ENCODE results near the gene ANKRD23.
A peak's percentile ranks its signal among the peaks of the same experiment; 100 is the strongest.

The ANKRD23 gene

GRCh38 chr2:96830044-96830562, 13.7 kb downstream of the ANKRD23 start:
- DNase-seq (ENCODE audit: low spot score in 2 of 2), result no peak
- peaks cover 8% of the 10 kb centered on the region; the same call in 1 of the 2 replicates for H3K4me1 ChIP-seq
- in situ Hi-C loops (cut with MboI; ENCODE audit: low sequenced_read_pairs), result no loop called here
- peaks cover 71% of the 10 kb centered on the region for H3K36me3 ChIP-seq (replicated peaks)
- no peaks in the 10 kb centered on the region for H3K9me3 ChIP-seq
- no peaks in the 10 kb centered on the region for H3K27me3 ChIP-seq (ENCODE audit: low read depth)
- H3K4me3 ChIP-seq, result no peak overlapping the region

DNA sequence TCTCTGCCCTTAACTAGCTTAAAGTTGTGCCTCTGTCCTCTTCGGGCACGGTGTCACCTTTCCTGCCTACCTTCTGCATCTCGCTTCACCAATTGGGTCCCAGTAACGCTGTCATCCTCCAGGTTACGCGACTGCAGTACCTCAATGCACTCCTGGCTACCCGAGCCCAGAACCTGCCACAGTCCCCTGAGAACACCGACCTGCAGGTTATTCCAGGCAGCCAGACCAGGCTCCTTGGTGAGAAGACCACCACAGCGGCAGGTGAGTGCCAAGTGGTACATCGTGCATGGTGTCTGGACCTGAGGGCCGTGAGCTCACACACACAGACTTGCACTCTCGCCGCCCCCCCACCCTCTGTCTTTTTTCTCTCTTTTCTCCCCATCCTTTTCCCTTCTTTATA, 14.9 kb downstream of the ANKRD23 start:
- Histone ChIP-seq H3K4me3 (no peak overlapping the region), H3K36me3 (replicated peaks) (peaks cover 75% of the 10 kb centered on the region), H3K4me1 (peaks cover 8% of the 10 kb centered on the region; the same call in 1 of the 2 replicates), H3K9me3 (no peaks in the 10 kb centered on the region), H3K27me3 (ENCODE audit: low read depth) (no peaks in the 10 kb centered on the region)
- in situ Hi-C loops (cut with MboI; ENCODE audit: low sequenced_read_pairs), result no loop called here
- DNase-seq (ENCODE audit: low spot score in 2 of 2), result no peak

DNA sequence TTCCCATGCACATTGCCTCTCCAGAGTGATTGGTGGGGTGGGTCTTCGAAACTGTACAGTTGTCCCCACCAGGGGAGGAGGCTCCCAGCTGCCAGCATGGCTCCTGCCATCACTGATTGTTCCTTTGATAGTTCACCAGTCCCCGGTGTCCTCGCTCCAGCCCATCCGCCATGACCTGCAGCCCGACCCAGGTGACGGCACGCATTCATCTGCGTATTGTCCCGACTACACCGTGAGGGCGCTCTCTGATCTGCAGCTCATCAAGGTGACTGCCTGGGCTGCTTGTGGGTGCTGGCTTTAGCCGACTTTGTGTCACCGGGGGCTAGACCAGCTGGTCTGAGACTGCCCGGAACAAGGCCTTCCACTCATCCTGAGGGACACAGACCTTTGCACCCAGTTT, 15.4 kb downstream of the ANKRD23 start:
- Histone ChIP-seq H3K4me3 (no peak overlapping the region), H3K4me1 (peaks cover 8% of the 10 kb centered on the region; the same call in 1 of the 2 replicates), H3K27me3 (ENCODE audit: low read depth) (no peaks in the 10 kb centered on the region), H3K9me3 (no peaks in the 10 kb centered on the region), H3K36me3 (replicated peaks) (peaks cover 72% of the 10 kb centered on the region)
- in situ Hi-C loops (cut with MboI; ENCODE audit: low sequenced_read_pairs), result no loop called here
- DNase-seq (ENCODE audit: low spot score in 2 of 2), result no peak

DNA sequence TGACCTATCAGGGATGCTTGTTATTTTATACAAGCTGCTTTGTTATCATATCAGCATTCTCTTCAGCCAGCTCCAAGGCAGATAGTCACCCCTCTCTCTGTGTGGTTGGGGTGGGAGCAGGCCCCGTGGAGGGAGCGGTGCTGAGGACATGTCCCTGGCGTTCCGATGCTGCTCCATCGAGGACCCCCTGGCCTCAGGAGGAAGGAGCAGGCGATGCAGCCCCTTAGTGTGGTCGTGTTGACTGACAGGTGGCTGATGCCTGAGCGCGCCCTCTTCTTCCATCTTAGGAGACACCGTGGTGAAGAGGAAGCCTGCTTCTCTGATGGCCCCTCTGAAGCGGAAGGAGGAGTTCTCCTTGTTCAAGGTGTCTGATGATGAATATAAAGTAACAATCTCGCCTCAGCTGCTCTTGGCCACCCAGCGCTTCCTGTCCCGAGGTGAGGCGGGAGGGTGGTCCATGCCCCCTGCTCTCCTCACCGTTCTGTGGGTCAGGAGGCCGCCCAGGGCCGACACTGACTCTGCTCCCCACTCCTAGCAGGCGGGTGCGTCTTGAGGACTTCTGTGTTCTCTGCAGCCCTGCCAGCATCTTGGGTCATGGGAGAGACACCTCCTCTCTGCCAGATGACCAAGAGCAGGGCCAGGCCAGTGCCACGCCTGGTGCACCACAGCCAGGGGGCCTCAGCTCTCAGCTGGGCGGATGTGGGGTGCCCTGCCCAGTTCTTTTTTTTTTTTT, 17.1 kb downstream of the ANKRD23 start:
- Histone ChIP-seq H3K36me3 (replicated peaks) (peaks cover 59% of the 10 kb centered on the region), H3K4me3 (no peak overlapping the region), H3K9me3 (no peaks in the 10 kb centered on the region), H3K4me1 (no peaks in the 10 kb centered on the region), H3K27me3 (ENCODE audit: low read depth) (no peaks in the 10 kb centered on the region)
- no peak for DNase-seq (ENCODE audit: low spot score in 2 of 2)
- in situ Hi-C loops (cut with MboI; ENCODE audit: low sequenced_read_pairs), result no loop called here

GRCh38 chr2:96825057-96825456, 18.8 kb downstream of the ANKRD23 start:
- Histone ChIP-seq H3K4me3 (no peak overlapping the region), H3K4me1 (no peaks in the 10 kb centered on the region), H3K36me3 (replicated peaks) (peaks cover 43% of the 10 kb centered on the region), H3K9me3 (no peaks in the 10 kb centered on the region), H3K27me3 (ENCODE audit: low read depth) (no peaks in the 10 kb centered on the region)
- in situ Hi-C loops (cut with MboI; ENCODE audit: low sequenced_read_pairs), result no loop called here
- no peak for DNase-seq (ENCODE audit: low spot score in 2 of 2)

GRCh38 chr2:96824079-96824870, 19.5 kb downstream of the ANKRD23 start:
- H3K4me3 ChIP-seq, result no peak overlapping the region
- DNase-seq (ENCODE audit: low spot score in 2 of 2), result no peak
- H3K4me1 ChIP-seq, result no peaks in the 10 kb centered on the region
- H3K9me3 ChIP-seq, result no peaks in the 10 kb centered on the region
- peaks cover 41% of the 10 kb centered on the region for H3K36me3 ChIP-seq (replicated peaks)
- H3K27me3 ChIP-seq (ENCODE audit: low read depth), result no peaks in the 10 kb centered on the region
- in situ Hi-C loops (cut with MboI; ENCODE audit: low sequenced_read_pairs), result no loop called here

DNA sequence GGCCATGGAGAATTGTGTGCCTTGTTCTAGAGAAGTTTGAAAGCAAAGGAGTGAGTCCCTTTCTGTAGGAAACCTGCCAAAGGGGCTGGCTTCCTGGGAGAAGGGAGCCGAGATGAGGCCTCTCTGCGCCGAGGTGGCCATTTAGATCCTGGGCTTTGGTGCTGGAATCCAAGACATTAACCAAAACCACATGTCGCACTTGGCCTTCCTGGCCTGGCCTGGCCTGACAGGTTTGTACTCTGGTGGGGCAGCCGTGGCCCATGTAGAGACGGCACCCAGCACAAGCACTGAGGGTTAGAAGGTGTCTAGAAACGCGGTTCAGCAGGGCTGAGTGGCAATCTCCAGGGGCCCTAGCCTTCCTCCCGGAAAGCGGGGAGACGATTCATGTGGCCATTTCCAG, 20.6 kb downstream of the ANKRD23 start:
- Histone ChIP-seq H3K9me3 (no peaks in the 10 kb centered on the region), H3K4me3 (no peak overlapping the region), H3K36me3 (replicated peaks) (peaks cover 33% of the 10 kb centered on the region), H3K27me3 (ENCODE audit: low read depth) (no peaks in the 10 kb centered on the region), H3K4me1 (no peaks in the 10 kb centered on the region)
- no peak for DNase-seq (ENCODE audit: low spot score in 2 of 2)
- in situ Hi-C loops (cut with MboI; ENCODE audit: low sequenced_read_pairs), result no loop called here

DNA sequence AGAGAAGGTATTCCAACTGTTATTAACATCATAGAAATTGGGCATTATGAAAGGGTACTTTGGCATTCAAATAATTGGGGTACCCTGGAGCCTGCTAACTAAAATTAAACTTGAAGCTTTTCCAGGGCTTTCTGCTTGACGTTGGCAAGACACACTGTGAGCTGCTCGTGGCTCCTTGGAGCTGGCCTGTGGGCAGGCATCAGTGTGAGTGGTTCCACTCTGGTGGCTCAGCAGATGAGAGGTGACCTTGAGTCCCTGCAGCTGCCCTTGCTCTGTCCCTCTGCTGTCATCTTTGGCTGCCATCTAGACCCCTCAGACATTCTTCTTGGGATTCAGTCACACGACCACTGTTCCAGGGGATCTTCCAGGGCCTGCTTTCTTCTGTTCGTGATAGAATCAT, 21.0 kb downstream of the ANKRD23 start:
- Histone ChIP-seq H3K9me3 (no peaks in the 10 kb centered on the region), H3K4me3 (no peak overlapping the region), H3K4me1 (peaks cover 2% of the 10 kb centered on the region; the same call in 1 of the 2 replicates), H3K27me3 (ENCODE audit: low read depth) (no peaks in the 10 kb centered on the region), H3K36me3 (replicated peaks) (peaks cover 29% of the 10 kb centered on the region)
- in situ Hi-C loops (cut with MboI; ENCODE audit: low sequenced_read_pairs), result no loop called here
- no peak for DNase-seq (ENCODE audit: low spot score in 2 of 2)

DNA sequence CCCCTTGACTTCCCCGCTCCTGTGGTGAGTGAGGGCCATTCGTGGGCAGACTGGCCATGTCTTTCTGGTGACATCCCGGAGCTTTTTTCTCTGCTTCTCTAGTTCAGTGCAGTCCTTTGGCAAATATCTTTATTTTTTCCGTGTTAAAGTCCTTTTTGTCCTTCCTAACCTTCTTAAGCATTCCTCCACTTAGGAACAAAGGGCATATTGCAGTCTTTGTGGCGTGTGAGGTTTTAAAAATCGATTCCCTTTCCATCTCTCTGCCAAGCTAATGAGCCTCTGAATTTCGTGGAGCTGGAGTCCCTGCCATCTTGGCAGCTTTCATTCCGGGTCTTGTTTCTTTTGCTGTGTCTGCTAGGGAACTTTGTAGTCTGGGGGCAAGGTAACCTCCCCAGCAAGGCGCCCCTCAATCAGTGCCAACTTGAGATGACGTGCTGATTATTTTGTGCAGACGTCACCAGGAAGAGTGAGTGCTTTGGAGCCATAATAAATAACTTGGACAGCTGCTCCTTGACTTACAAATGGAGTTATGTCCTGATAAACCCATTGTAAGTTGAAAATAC, 22.6 kb downstream of the ANKRD23 start:
- DNase-seq (ENCODE audit: low spot score in 2 of 2), result no peak
- H3K9me3 ChIP-seq, result no peaks in the 10 kb centered on the region
- H3K36me3 ChIP-seq (replicated peaks), result peaks cover 19% of the 10 kb centered on the region
- H3K4me3 ChIP-seq, result no peak overlapping the region
- no peaks in the 10 kb centered on the region for H3K27me3 ChIP-seq (ENCODE audit: low read depth)
- in situ Hi-C loops (cut with MboI; ENCODE audit: low sequenced_read_pairs), result no loop called here
- peaks cover 4% of the 10 kb centered on the region; the same call in 1 of the 2 replicates for H3K4me1 ChIP-seq

DNA sequence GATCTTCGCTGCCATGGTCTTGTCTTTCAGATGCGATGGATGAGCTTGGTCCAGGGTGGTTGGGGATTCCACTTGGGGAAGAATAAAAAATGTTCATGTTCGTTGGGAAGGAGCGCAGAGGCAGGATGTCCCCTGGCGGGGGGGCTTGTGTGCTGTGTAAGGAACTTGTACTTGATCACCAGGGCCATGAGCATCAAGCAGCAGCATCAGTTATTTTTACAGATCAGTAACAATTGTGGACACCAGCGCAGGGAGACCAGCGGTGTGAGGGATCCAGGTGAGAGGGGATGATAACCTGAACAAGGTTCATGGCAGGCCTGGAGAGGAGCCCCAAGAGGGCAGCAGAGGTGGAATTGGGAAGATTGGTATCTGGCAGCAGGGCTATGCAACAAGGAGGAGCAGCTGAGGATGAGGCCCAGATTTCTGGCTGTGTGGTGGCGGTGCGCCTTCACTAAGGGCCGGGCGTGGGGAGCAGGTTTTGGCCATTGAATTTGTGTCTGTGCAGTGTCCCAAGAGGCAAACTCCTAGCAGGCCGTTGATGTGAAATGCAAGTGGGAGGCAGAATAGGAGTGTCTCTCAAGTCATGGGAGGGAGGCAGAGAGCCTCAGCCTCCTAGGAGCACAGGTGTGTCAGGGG, 23.8 kb downstream of the ANKRD23 start:
- Histone ChIP-seq H3K4me3 (no peak overlapping the region), H3K36me3 (replicated peaks) (peaks cover 9% of the 10 kb centered on the region), H3K4me1 (peaks cover 4% of the 10 kb centered on the region; the same call in 1 of the 2 replicates), H3K9me3 (no peaks in the 10 kb centered on the region), H3K27me3 (ENCODE audit: low read depth) (no peaks in the 10 kb centered on the region)
- no peak for DNase-seq (ENCODE audit: low spot score in 2 of 2)
- in situ Hi-C loops (cut with MboI; ENCODE audit: low sequenced_read_pairs), result no loop called here

DNA sequence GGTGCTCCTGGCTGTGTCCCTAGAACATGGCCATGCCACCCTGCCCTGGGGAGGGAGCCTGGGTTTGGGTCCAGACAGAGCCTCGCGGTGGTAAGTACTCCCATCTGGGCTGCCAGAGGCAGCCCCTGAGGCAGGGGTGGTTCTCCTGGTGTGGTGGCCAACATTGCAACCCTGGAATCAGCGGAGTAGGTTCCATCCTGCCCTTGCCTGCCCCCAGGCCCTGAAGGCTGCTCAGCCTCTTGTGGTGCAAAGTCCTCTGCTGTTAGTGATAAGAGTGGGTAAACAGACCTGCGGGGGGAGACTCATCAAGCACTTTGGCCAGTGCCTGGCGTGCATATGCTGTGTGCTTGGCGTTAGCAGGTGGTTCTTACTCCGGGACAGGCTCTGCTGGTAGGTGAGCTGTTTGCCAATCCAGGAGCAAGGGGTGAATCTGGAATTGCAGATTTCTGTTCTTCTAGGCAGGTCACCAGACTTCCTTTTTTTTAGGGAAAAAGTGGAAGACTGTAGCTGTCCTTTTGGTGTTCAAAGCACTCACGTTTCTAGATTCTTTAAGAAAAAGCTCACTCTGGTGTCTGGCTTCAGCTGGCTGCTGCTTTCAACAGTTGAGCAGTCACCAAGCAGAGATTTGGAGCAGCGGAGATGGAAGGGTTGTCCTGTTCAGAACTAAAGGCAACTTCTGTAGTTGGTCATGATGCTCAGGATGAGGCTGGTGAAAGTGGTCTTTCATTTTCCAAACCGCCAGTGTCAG, 24.5 kb downstream of the ANKRD23 start:
- no peak for DNase-seq (ENCODE audit: low spot score in 2 of 2)
- in situ Hi-C loops (cut with MboI; ENCODE audit: low sequenced_read_pairs), result no loop called here
- H3K36me3 ChIP-seq (replicated peaks), result peaks cover 7% of the 10 kb centered on the region

DNA sequence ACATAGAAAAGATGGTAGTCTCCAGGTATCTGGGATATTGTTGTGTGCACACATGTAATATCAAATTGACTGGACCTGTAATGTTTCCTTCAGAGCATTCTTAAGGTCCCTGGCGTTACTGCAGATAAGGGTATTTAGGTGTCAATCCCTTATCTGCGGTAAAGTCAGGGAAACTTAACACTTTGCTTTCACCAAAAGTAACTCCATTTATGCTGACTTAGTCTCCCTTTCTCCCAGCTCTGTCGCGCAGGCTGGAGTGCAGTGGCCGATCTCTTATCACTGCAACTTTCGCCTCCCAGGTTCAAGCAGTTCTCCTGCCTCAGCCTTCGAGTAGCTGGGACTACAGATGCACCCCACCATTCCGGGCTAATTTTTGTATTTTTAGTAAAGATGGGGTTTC, 25.9 kb downstream of the ANKRD23 start:
- in situ Hi-C loops (cut with MboI; ENCODE audit: low sequenced_read_pairs), result no loop called here
- Histone ChIP-seq H3K4me3 (peak overlapping the region; percentile 48), H3K36me3 (replicated peaks) (peaks cover 6% of the 10 kb centered on the region), H3K9me3 (no peaks in the 10 kb centered on the region), H3K4me1 (peaks cover 4% of the 10 kb centered on the region; the same call in 1 of the 2 replicates), H3K27me3 (ENCODE audit: low read depth) (no peaks in the 10 kb centered on the region)
- no peak for DNase-seq (ENCODE audit: low spot score in 2 of 2)

More for the DNA sequence above, 24.5 kb downstream of the ANKRD23 start:
- Histone ChIP-seq H3K9me3 (no peaks in the 10 kb centered on the region), H3K27me3 (ENCODE audit: low read depth) (no peaks in the 10 kb centered on the region), H3K4me1 (peaks cover 4% of the 10 kb centered on the region; the same call in 1 of the 2 replicates), H3K4me3 (no peak overlapping the region)

Data from HAP-1 (cell line).